ENCODE data around the gene KIF6. TPM values are rescaled to one million over a fixed set of nuclear protein-coding genes. Genes with fewer than 3 reads are reported as not detected.

KIF6 gene
- polyA plus RNA-seq, 1 donor, result 6.6 TPM

GRCh38 chr6:39386487-39386886, 338.7 kb downstream of the KIF6 start:
- DNase-seq, result peak; percentile 17

GRCh38 chr6:39381550-39382140, 343.6 kb downstream of the KIF6 start:
- no peak for DNase-seq

GRCh38 chr6:39380837-39381549, 344.2 kb downstream of the KIF6 start:
- DNase-seq, result no peak

- DNase-seq, result peak; percentile 15
Observed at GRCh38 chr6:39378960-39379425, 346.2 kb downstream of the KIF6 start.

- no peak for DNase-seq
Observed at GRCh38 chr6:39378175-39378959, 346.8 kb downstream of the KIF6 start.

GRCh38 chr6:39377539-39377950, 347.7 kb downstream of the KIF6 start:
- peak; percentile 81 for DNase-seq

GRCh38 chr6:39375405-39375804, 349.8 kb downstream of the KIF6 start:
- DNase-seq, result no peak

GRCh38 chr6:39370390-39370789, 354.8 kb downstream of the KIF6 start:
- DNase-seq, result no peak

GRCh38 chr6:39369987-39370386, 355.2 kb downstream of the KIF6 start:
- DNase-seq, result no peak

GRCh38 chr6:39367700-39368099, 357.5 kb downstream of the KIF6 start:
- DNase-seq, result no peak

- no peak for DNase-seq
Observed at GRCh38 chr6:39366931-39367618, 358.1 kb downstream of the KIF6 start.

GRCh38 chr6:39365281-39366074, 359.7 kb downstream of the KIF6 start:
- DNase-seq, result no peak

- DNase-seq, result no peak
Observed at GRCh38 chr6:39363280-39363679, 361.9 kb downstream of the KIF6 start.

GRCh38 chr6:39362487-39362865, 362.7 kb downstream of the KIF6 start:
- no peak for DNase-seq

GRCh38 chr6:39361657-39362486, 363.3 kb downstream of the KIF6 start:
- peak; percentile 84 for DNase-seq

- no peak for DNase-seq
Observed at GRCh38 chr6:39360378-39360777, 364.8 kb downstream of the KIF6 start.

GRCh38 chr6:39357998-39358686, 367.1 kb downstream of the KIF6 start:
- DNase-seq, result no peak

GRCh38 chr6:39353698-39354315, 371.4 kb downstream of the KIF6 start:
- no peak for DNase-seq

- no peak for DNase-seq
Observed at GRCh38 chr6:39350723-39351505, 374.3 kb downstream of the KIF6 start.

All from left kidney (tissue), 2 donors.